ENCODE data around the gene ANO6.

ANO6 gene

DNA sequence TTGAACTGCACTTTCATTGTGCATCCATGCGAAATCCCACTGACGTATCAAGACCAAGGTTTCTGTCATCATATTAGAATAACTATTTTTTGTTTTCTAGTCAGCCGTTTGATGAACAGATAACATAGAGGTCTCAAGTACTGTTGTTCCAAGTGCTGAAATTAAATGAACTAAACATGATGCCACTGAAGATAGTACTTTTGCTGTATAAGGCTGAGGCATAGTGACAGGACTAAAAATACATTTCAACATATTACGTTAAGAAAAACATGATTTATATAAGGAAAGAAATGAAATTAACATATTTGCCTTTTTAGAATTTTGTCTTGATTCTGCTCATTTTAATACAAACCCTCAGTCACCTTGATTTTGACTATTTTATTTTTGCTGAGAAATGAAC, 82.2 kb downstream of the ANO6 start:
- ChIA-PET CTCF (no interaction called here), POLR2A (no interaction called here)
- Histone ChIP-seq H3K4me1 (ENCODE audit: control extremely low read depth in 1 of 4, control insufficient read depth in 4 of 4, insufficient read depth in 4 of 4, low read length in 3 of 4) (peaks cover 0 to 8% (median 0%) of the 10 kb centered on the region in 4 experiments), H3K27me3 (replicated peaks in 2 of 5; ENCODE audit: control insufficient read depth in 4 of 5, insufficient read depth in 5 of 5, low read length in 4 of 5) (no peaks in the 10 kb centered on the region), H3K27ac (ENCODE audit: insufficient read depth in 1 of 2, low read depth in 1 of 2, low read length in 2 of 2, poor library complexity in 1 of 2, severe bottlenecking in 2 of 2) (no peak overlapping the region), H3K4me3 (ENCODE audit: control insufficient read depth in 1 of 7, extremely low read depth in 1 of 7, insufficient read depth in 4 of 7, low read depth in 2 of 7, low read length in 6 of 7) (no peak overlapping the region), H3K36me3 (ENCODE audit: control insufficient read depth in 4 of 4, insufficient read depth in 4 of 4, low read length in 3 of 4) (no peaks in the 10 kb centered on the region), H3K9me3 (ENCODE audit: control extremely low read depth in 1 of 5, control insufficient read depth in 4 of 5, insufficient read depth in 2 of 5, low read depth in 1 of 5, low read length in 4 of 5) (no peaks in the 10 kb centered on the region)
- WGBS (ENCODE audit: insufficient coverage) = 83% methylated on average over 2 of the region's 4 CpGs
- DNase-seq = no peak

DNA sequence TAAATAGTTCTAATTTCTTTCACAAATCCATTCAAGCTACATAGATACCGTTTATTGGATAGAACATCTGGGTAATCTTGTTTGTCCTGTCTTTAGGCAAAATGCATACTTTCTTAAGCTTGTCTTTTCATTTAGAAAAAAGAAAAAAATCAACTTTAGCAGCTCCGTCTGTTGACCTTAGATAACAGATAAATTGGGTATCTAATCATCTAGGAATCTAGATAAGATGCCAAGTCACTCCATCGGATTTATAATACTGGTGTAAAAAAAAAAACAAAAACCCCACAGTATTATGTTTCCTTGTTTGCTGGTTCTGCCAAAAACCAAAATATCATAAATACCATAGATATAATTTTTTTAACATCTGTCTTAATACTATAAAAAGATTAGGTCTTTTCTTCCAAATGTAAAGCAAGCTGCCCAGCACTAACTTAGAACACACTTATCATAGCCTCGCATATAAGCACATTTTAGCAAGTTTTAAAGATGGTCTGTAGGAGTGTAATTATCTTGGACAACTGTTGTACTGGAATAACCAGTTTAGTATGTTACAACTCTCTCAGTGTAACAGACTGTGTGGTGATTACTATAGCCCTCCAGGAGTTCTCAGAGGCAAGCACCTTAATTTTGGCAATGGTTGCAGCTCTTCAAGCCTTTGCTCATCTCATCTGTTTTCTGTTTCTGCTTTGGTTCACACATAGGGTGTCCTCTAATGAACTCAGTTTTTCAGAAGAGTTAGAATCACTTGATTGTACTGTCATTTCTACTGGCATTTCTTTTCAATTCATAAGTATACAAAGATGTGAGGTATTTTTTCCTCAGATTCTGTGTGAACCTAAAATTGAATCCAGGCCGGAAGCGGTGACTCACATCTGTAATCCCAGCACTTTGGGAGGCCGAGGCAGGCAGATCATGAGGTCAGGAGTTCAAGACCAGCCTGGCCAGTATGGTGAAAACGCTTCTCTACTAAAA, 83.1 kb downstream of the ANO6 start:
- Histone ChIP-seq H3K9me3 (ENCODE audit: control extremely low read depth in 1 of 5, control insufficient read depth in 4 of 5, insufficient read depth in 2 of 5, low read depth in 1 of 5, low read length in 4 of 5) (no peaks in the 10 kb centered on the region), H3K4me1 (ENCODE audit: control extremely low read depth in 1 of 4, control insufficient read depth in 4 of 4, insufficient read depth in 4 of 4, low read length in 3 of 4) (peaks cover 0 to 8% (median 0%) of the 10 kb centered on the region in 4 experiments), H3K27ac (ENCODE audit: insufficient read depth in 1 of 2, low read depth in 1 of 2, low read length in 2 of 2, poor library complexity in 1 of 2, severe bottlenecking in 2 of 2) (no peak overlapping the region), H3K36me3 (ENCODE audit: control insufficient read depth in 4 of 4, insufficient read depth in 4 of 4, low read length in 3 of 4) (no peaks in the 10 kb centered on the region), H3K4me3 (ENCODE audit: control insufficient read depth in 1 of 7, extremely low read depth in 1 of 7, insufficient read depth in 4 of 7, low read depth in 2 of 7, low read length in 6 of 7) (no peak overlapping the region), H3K27me3 (replicated peaks in 2 of 5; ENCODE audit: control insufficient read depth in 4 of 5, insufficient read depth in 5 of 5, low read length in 4 of 5) (no peaks in the 10 kb centered on the region)
- CTCF ChIA-PET = no interaction called here
- peak in 2 of 3 donors; percentile 23 to 47 for DNase-seq
- POLR2A ChIA-PET = no interaction called here
- WGBS (ENCODE audit: insufficient coverage) = 100% methylated on average over 3 of the region's 8 CpGs

DNA sequence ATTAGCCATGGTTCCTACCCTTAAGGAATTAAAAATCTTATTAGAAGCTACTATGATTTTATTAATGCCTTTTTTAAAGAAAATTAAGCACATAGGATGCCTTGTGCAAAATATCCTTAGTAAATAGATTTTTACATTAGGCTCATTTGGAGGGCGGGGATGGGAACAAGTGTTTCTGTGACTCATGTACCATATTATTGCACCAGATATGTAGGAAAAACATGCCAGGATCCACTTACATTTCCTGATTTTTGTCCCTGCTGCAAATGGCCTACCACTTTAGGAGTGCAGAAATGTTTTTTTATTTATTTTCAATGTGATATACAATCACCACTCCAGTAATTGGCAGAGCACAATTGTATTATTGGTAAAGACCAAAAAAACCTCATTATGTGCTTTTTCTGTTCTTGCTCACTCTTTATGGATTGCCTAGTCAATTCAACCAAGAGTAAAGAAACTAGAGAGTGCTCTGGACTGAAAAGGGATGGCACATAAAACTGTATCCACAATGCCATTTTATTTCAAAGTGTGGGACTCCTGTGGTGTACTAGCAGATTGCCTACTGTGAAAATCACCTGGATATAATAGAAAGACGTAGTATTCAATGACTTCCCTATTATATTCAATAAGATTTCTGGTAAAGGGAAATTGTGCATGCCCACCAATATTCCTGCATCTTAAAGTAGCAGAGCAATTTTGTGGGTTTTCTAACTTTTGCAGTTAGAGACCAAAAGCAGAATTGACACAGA, 86.9 kb downstream of the ANO6 start:
- Histone ChIP-seq H3K27ac (ENCODE audit: insufficient read depth in 1 of 2, low read depth in 1 of 2, low read length in 2 of 2, poor library complexity in 1 of 2, severe bottlenecking in 2 of 2) (no peak overlapping the region), H3K27me3 (replicated peaks in 2 of 5; ENCODE audit: control insufficient read depth in 4 of 5, insufficient read depth in 5 of 5, low read length in 4 of 5) (no peaks in the 10 kb centered on the region), H3K9me3 (ENCODE audit: control extremely low read depth in 1 of 5, control insufficient read depth in 4 of 5, insufficient read depth in 2 of 5, low read depth in 1 of 5, low read length in 4 of 5) (no peaks in the 10 kb centered on the region), H3K36me3 (ENCODE audit: control insufficient read depth in 4 of 4, insufficient read depth in 4 of 4, low read length in 3 of 4) (peaks cover 0 to 6% (median under 1%) of the 10 kb centered on the region in 4 experiments), H3K4me1 (ENCODE audit: control extremely low read depth in 1 of 4, control insufficient read depth in 4 of 4, insufficient read depth in 4 of 4, low read length in 3 of 4) (peaks cover 0 to 7% (median 0%) of the 10 kb centered on the region in 4 experiments), H3K4me3 (ENCODE audit: control insufficient read depth in 1 of 7, extremely low read depth in 1 of 7, insufficient read depth in 4 of 7, low read depth in 2 of 7, low read length in 6 of 7) (no peak overlapping the region)
- WGBS (ENCODE audit: insufficient coverage) = 100% methylated on average over 1 of the region's 2 CpGs
- POLR2A ChIA-PET = no interaction called here
- CTCF ChIA-PET = no interaction called here
- no peak for DNase-seq

DNA sequence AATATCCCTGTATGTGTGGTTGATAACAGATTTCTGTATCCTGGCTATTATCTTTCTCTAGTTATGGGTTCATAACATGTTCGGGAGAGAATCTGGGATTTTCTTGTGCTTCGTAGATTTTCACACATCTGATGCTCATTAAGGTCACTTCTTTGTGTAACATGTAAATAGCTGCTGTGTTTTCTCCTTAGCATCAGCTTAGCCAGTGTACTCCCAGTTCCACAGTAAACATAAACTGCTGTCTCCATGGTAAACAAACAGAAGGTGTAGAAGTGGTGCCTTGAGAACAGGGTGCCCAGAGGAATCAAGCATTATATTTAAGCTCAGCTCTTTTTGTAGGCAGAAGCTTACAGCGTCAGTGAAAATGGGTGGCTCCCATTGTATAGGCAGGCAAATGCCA, 88.0 kb downstream of the ANO6 start:
- peaks cover 0 to 3% (median 0%) of the 10 kb centered on the region in 4 experiments for H3K4me1 ChIP-seq (ENCODE audit: control extremely low read depth in 1 of 4, control insufficient read depth in 4 of 4, insufficient read depth in 4 of 4, low read length in 3 of 4)
- peaks cover 0 to 6% (median under 1%) of the 10 kb centered on the region in 4 experiments for H3K36me3 ChIP-seq (ENCODE audit: control insufficient read depth in 4 of 4, insufficient read depth in 4 of 4, low read length in 3 of 4)
- no peaks in the 10 kb centered on the region for H3K27me3 ChIP-seq (replicated peaks in 2 of 5; ENCODE audit: control insufficient read depth in 4 of 5, insufficient read depth in 5 of 5, low read length in 4 of 5)
- ChIA-PET CTCF (no interaction called here), POLR2A (interaction anchor here (0.6 kb wide), 1 partner anchor 98 kb away, joined by 3 read pairs; no protein-coding TSS in a partner anchor)
- H3K27ac ChIP-seq (ENCODE audit: insufficient read depth in 1 of 2, low read depth in 1 of 2, low read length in 2 of 2, poor library complexity in 1 of 2, severe bottlenecking in 2 of 2) = no peak overlapping the region
- WGBS (ENCODE audit: insufficient coverage) = 100% methylated on average over 3 of the region's 3 CpGs
- DNase-seq = no peak
- H3K4me3 ChIP-seq (ENCODE audit: control insufficient read depth in 1 of 7, extremely low read depth in 1 of 7, insufficient read depth in 4 of 7, low read depth in 2 of 7, low read length in 6 of 7) = no peak overlapping the region
- H3K9me3 ChIP-seq (ENCODE audit: control extremely low read depth in 1 of 5, control insufficient read depth in 4 of 5, insufficient read depth in 2 of 5, low read depth in 1 of 5, low read length in 4 of 5) = no peaks in the 10 kb centered on the region

- no peaks in the 10 kb centered on the region for H3K27me3 ChIP-seq (replicated peaks in 2 of 5; ENCODE audit: control insufficient read depth in 4 of 5, insufficient read depth in 5 of 5, low read length in 4 of 5)
- ChIA-PET CTCF (no interaction called here), POLR2A (no interaction called here)
- H3K36me3 ChIP-seq (ENCODE audit: control insufficient read depth in 4 of 4, insufficient read depth in 4 of 4, low read length in 3 of 4) = peaks cover 0 to 6% (median under 1%) of the 10 kb centered on the region in 4 experiments
- no peaks in the 10 kb centered on the region for H3K9me3 ChIP-seq (ENCODE audit: control extremely low read depth in 1 of 5, control insufficient read depth in 4 of 5, insufficient read depth in 2 of 5, low read depth in 1 of 5, low read length in 4 of 5)
- H3K4me3 ChIP-seq (ENCODE audit: control insufficient read depth in 1 of 7, extremely low read depth in 1 of 7, insufficient read depth in 4 of 7, low read depth in 2 of 7, low read length in 6 of 7) = no peak overlapping the region
- no peak overlapping the region for H3K27ac ChIP-seq (ENCODE audit: insufficient read depth in 1 of 2, low read depth in 1 of 2, low read length in 2 of 2, poor library complexity in 1 of 2, severe bottlenecking in 2 of 2)
- no peak for DNase-seq
- H3K4me1 ChIP-seq (ENCODE audit: control extremely low read depth in 1 of 4, control insufficient read depth in 4 of 4, insufficient read depth in 4 of 4, low read length in 3 of 4) = no peaks in the 10 kb centered on the region
- 83% methylated on average over 2 of the region's 5 CpGs for whole genome bisulfite sequencing (ENCODE audit: insufficient coverage)
These were observed 88.8 kb downstream of the ANO6 start for GRCh38 chr12:45304514-45305178.

GRCh38 chr12:45305907-45306306, 90.0 kb downstream of the ANO6 start:
- ChIA-PET CTCF (no interaction called here), POLR2A (no interaction called here)
- Histone ChIP-seq H3K9me3 (ENCODE audit: control extremely low read depth in 1 of 5, control insufficient read depth in 4 of 5, insufficient read depth in 2 of 5, low read depth in 1 of 5, low read length in 4 of 5) (no peaks in the 10 kb centered on the region), H3K27ac (ENCODE audit: insufficient read depth in 1 of 2, low read depth in 1 of 2, low read length in 2 of 2, poor library complexity in 1 of 2, severe bottlenecking in 2 of 2) (no peak overlapping the region), H3K36me3 (ENCODE audit: control insufficient read depth in 4 of 4, insufficient read depth in 4 of 4, low read length in 3 of 4) (peaks cover 0 to 6% (median under 1%) of the 10 kb centered on the region in 4 experiments), H3K4me3 (ENCODE audit: control insufficient read depth in 1 of 7, extremely low read depth in 1 of 7, insufficient read depth in 4 of 7, low read depth in 2 of 7, low read length in 6 of 7) (no peak overlapping the region), H3K4me1 (ENCODE audit: control extremely low read depth in 1 of 4, control insufficient read depth in 4 of 4, insufficient read depth in 4 of 4, low read length in 3 of 4) (peaks cover 0 to 5% (median 0%) of the 10 kb centered on the region in 4 experiments), H3K27me3 (replicated peaks in 2 of 5; ENCODE audit: control insufficient read depth in 4 of 5, insufficient read depth in 5 of 5, low read length in 4 of 5) (no peaks in the 10 kb centered on the region)
- WGBS (ENCODE audit: insufficient coverage) = 94% methylated on average over 3 of the region's 3 CpGs
- DNase-seq = no peak

Data from common myeloid progenitor, CD34-positive (primary cell).